ENCODE results near the gene DUSP22.

DUSP22 gene

DNA sequence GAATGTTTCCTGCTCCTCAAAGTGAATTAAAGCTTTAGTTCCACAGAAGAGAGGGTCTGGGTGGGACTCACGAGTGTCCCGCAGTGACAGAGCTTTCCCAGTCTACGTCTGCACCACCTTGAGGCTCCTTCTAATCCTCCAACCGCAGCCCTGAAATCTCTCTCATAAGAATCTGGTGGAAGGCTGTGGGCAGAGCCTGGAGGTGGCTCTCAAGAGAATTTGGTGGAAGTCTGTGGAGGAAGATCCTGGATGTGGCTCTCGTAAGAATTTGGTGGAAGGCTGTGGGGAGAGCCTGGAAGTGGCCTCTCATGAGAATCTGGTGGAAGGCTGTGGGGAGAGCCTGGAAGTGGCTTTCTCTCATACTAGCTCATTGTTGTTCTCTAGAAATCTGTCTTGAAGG is 13.8 kb upstream of the DUSP22 start:
- no peak overlapping the region for H3K9ac ChIP-seq
- no peak overlapping the region for H2AFZ ChIP-seq
- H3K27ac ChIP-seq = no peak overlapping the region
- H3K4me2 ChIP-seq (ENCODE audit: low read length) = no peak overlapping the region
- H3K79me2 ChIP-seq = no peaks in the 10 kb centered on the region
- no peaks in the 10 kb centered on the region for H3K4me1 ChIP-seq
- no peaks in the 10 kb centered on the region for H3K27me3 ChIP-seq (ENCODE audit: control insufficient read depth, insufficient read depth, low read length)
- TF ChIP-seq, protein P1, sequence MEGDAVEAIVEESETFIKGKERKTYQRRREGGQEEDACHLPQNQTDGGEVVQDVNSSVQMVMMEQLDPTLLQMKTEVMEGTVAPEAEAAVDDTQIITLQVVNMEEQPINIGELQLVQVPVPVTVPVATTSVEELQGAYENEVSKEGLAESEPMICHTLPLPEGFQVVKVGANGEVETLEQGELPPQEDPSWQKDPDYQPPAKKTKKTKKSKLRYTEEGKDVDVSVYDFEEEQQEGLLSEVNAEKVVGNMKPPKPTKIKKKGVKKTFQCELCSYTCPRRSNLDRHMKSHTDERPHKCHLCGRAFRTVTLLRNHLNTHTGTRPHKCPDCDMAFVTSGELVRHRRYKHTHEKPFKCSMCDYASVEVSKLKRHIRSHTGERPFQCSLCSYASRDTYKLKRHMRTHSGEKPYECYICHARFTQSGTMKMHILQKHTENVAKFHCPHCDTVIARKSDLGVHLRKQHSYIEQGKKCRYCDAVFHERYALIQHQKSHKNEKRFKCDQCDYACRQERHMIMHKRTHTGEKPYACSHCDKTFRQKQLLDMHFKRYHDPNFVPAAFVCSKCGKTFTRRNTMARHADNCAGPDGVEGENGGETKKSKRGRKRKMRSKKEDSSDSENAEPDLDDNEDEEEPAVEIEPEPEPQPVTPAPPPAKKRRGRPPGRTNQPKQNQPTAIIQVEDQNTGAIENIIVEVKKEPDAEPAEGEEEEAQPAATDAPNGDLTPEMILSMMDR (IDR thresholded peaks at IDR 0.05) = no peak
- H3K36me3 ChIP-seq (ENCODE audit: control insufficient read depth, insufficient read depth, low read length) = no peaks in the 10 kb centered on the region
- H3K9me3 ChIP-seq (ENCODE audit: control insufficient read depth, low read length) = no peaks in the 10 kb centered on the region
- no peak overlapping the region for H3K4me3 ChIP-seq (ENCODE audit: low read depth, low read length)

DNA sequence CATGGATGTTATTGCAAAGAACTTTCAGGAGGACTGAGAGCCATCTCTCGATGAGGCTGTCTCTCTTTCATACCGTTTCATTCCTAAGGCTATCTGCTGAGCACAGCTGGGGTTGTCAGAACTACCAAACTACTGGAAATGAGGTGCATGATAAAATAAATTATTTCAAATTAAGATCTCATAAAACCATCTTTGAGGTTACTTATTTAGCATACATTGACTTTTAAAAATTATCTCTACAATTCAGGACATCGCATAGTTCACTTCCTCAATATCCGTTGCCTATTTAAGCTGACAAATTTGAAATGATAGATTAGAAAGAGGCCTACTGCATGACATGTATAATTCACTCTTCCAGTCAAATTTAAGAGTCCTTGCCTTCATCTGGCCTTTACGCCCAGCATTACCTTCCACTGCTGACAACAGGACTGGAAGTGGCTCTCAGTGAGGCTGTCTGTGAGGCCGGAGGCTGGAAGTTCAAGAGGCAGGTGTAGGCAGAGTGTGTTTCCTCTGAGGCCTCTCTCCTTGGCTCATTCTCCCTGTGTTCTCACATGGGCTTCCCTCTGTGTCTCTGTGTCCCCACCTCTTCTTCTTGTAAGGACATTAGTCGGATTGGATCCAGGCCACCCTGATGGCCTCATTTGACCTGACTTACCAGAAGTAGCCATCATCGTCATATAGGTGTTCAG is 12.8 kb upstream of the DUSP22 start:
- Histone ChIP-seq H3K4me3 (ENCODE audit: low read depth, low read length) (no peak overlapping the region), H3K4me2 (ENCODE audit: low read length) (no peak overlapping the region), H3K27ac (no peak overlapping the region), H3K9me3 (ENCODE audit: control insufficient read depth, low read length) (no peaks in the 10 kb centered on the region), H3K36me3 (ENCODE audit: control insufficient read depth, insufficient read depth, low read length) (no peaks in the 10 kb centered on the region), H3K4me1 (no peaks in the 10 kb centered on the region), H3K79me2 (no peaks in the 10 kb centered on the region), H3K9ac (no peak overlapping the region), H3K27me3 (ENCODE audit: control insufficient read depth, insufficient read depth, low read length) (no peaks in the 10 kb centered on the region), H2AFZ (no peak overlapping the region)
- TF ChIP-seq, protein P1 (IDR thresholded peaks at IDR 0.05) = no peak

DNA sequence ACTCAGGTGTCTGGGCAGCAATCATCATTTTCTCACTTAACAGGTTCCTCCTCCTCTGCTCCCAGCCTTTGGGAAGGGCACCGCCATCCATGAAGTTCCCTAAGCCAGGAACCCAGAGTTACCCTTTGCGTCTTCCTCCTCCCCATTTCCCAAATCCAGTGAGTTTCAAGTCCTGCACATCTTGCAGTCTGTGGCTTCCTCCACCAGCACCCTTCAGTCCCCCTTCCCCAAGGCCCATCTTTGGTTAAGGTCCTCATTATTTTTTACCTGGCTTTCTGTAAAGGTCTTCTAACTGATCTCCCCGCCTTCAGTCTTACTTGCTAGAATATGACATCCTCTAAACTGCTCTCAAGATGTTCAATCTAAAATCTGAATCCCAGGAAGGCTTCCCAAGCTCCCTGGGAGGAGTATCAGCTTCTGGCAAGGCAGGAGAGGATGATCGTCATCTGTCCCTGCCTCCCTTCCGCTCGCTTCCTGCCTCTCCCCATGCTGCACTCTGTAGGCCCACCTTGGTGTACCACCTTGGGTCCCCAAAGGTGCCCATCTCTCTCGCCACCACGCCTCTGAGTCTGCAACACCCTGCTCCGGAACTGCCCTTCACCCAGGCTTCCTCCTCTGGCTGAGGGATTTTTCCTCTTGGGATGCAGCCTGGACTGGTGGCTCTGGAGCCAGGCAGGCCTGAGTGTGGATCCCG is 11.4 kb upstream of the DUSP22 start:
- Histone ChIP-seq H3K4me3 (ENCODE audit: low read depth, low read length) (no peak overlapping the region), H3K79me2 (no peaks in the 10 kb centered on the region), H3K27me3 (ENCODE audit: control insufficient read depth, insufficient read depth, low read length) (no peaks in the 10 kb centered on the region), H2AFZ (no peak overlapping the region), H3K4me1 (no peaks in the 10 kb centered on the region), H3K9ac (no peak overlapping the region), H3K36me3 (ENCODE audit: control insufficient read depth, insufficient read depth, low read length) (no peaks in the 10 kb centered on the region), H3K4me2 (ENCODE audit: low read length) (no peak overlapping the region), H3K27ac (no peak overlapping the region), H3K9me3 (ENCODE audit: control insufficient read depth, low read length) (no peaks in the 10 kb centered on the region)
- TF ChIP-seq, protein P1 (IDR thresholded peaks at IDR 0.05) = no peak

DNA sequence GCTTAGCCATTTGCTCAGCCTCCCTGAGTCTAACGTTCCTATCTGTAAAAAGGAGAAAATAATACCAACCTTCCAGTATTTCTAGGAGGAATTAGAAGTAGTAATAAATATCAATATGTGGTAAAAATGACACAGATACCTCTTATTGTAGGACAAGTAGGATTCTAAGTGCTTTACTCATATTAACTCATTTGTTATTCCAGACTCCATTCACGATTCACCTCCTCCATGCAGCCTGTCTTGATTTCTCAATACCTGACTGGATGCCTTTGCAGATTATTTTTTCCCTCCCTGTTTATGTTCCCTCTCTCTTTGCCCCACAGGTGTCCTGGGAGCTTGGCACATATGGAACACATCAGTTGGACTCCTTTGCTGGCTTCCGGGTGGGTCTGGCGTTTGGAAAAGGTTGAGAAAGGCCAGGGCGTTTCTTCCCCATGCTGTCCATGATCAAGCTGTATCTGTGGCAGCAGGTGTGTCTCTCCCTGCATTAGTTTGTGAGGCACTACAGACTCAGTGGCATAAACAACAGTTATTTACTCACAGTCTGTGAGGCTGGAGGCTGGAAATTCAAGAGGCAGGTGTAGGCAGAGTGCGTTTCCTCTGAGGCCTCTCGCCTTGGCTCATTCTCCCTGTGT is 10.7 kb upstream of the DUSP22 start:
- Histone ChIP-seq H3K4me3 (ENCODE audit: low read depth, low read length) (no peak overlapping the region), H3K4me2 (ENCODE audit: low read length) (no peak overlapping the region), H3K27me3 (ENCODE audit: control insufficient read depth, insufficient read depth, low read length) (no peaks in the 10 kb centered on the region), H3K4me1 (no peaks in the 10 kb centered on the region), H3K9ac (no peak overlapping the region), H3K9me3 (ENCODE audit: control insufficient read depth, low read length) (no peaks in the 10 kb centered on the region), H3K36me3 (ENCODE audit: control insufficient read depth, insufficient read depth, low read length) (no peaks in the 10 kb centered on the region), H3K27ac (no peak overlapping the region), H3K79me2 (no peaks in the 10 kb centered on the region), H2AFZ (no peak overlapping the region)
- TF ChIP-seq, protein P1 (IDR thresholded peaks at IDR 0.05) = no peak
